GM18868 (cell line): ENCODE measurements around the gene NPLOC4.

Experiments used
- ATAC-seq: cut with Tn5 transposase; IDR thresholded peaks from one replicate; pipeline ENCODE4 v1.9.1; 2021; ENCODE audit warnings: mild to moderate bottlenecking, moderate library complexity; ENCODE audit not compliant: unreplicated experiment

Gene NPLOC4

GRCh38 chr17:81509972-81510784, 126.7 kb downstream of the NPLOC4 start:
- ATAC-seq, result no peak

DNA sequence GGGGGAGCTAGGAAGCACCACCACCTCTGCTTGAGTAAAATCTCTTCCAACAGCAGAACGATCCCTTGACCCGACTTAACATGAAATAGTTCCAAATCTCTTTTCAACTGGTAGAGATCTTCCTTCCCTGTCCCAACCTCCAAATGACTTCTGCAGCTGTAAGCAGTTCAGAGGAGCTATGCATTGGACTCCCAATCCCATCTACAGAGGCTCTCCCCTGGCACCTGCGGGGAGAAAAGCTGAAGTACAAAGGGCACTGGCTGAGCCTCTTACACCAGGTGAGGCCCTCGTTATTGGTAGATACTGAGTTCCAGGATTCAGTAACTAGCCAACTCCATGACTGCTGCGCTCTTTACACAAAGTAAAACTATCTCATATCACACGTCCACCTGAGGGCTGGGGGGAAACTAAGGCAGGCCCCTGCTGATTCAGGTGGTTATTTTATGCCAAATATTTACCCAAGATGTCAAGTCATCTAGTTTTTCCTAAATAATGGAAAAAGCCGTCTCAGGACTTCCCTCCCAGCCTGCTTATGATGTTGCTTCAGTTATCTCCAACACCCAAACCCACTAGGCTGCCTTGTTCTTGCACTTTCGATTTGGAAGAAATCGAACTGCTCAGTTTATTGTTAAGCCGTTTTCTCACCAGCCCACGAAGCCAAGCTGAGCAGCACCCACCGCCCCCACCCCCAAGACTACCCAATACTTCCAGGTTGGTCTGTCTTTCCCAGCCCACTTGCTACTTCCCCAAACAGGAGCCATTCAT, 127.5 kb downstream of the NPLOC4 start:
- ATAC-seq, result no peak

DNA sequence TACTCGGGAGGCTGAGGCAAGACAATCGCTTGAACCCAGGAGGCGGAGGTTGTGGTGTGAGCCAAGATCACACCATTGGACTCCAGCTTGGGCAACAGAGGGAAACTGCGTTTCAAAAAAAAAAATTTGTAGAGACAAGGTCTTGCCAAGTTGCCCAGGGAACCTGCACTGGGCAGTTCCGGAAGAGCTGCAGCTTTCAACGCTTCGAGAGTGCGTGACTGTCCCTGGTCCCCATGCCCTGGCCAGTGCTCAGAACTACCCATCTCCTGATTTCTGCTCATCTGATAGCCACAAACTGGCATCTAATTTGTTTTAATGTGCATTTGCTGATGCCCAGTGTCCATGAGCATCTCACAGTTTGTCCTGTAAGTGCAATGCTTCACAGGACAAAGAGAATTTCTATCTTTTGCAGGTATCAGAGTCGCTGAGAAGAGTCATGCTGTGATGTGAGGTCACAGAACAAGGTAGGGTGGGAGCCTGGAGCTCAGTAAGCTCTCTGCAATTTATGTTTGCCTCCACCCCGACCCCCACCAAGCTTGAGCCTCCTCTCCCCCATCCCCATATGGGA, 128.2 kb downstream of the NPLOC4 start:
- ATAC-seq, result no peak
